GM21717 (cell line): ENCODE results near the gene POU2AF1.
"Not testable (repeated sequence)": the region's sequence is repeated elsewhere in the genome, so short reads cannot be mapped to it uniquely, and the experiment has no call there.

ENCODE experiments used
- ATAC-seq: cut with Tn5 transposase; IDR thresholded peaks from one replicate; pipeline ENCODE4 v1.9.1; 2021; ENCODE audit warnings: mild to moderate bottlenecking, moderate library complexity; ENCODE audit not compliant: unreplicated experiment

Gene POU2AF1

GRCh38 chr11:111322534-111322933, 56.5 kb downstream of the POU2AF1 start:
- no peak for ATAC-seq

DNA sequence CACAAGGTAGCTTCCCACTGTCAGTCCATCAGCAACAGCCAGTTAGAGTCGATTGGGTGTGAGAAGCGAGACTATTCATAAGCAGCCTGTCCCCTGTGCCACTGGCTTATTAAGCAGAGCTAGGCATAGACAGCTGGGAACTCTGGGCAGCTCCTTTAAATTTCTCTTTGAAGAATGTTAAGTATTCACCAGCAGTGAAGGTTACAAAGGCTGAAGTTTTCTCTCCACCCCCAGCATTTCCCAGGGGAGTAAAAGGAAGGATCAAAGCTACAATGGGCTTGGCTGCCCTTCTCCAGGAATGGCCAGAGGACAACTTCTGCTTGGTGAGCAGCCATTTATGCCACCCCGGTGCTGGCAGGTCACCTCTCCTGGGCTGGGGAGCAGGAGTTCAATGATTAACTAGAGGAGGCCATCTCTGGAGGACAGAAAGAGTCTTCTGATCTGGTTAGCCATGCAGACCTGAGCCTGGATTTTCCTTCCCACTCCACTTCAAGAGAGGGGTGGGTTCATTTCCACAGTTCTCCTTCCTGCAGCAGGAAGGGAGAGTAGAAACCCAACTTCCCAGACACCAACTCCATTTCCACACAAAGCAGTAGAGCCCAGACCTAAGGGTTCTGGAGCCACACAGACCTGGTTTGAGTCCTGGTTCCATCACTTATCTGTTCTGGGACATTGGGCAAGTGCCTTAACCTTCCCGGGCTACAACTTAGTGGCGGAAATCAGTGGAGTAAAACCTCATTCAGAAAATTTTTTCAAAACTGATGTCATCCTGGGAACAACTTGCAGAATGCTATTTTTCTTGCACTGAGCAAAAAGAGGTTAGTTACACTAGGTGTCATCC, 58.1 kb downstream of the POU2AF1 start:
- ATAC-seq = no peak

DNA sequence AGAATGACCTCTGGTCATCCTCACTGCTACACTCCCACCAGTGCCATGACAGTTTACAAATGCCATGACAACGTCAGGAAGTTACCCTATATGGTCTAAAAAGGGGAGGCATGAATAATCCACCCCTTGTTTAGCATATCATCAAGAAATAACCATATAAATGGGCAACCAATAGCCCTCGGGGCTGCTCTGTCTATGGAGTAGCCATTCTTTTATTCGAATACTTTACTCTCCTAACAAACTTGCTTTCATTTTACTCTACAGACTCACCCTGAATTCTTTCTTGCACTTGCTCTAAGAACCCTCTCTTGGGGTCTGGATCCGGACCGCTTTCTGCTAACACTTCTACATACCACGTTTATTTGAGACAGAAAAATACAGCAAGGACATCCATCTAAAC, 58.9 kb downstream of the POU2AF1 start:
- not testable (repeated sequence) for ATAC-seq

DNA sequence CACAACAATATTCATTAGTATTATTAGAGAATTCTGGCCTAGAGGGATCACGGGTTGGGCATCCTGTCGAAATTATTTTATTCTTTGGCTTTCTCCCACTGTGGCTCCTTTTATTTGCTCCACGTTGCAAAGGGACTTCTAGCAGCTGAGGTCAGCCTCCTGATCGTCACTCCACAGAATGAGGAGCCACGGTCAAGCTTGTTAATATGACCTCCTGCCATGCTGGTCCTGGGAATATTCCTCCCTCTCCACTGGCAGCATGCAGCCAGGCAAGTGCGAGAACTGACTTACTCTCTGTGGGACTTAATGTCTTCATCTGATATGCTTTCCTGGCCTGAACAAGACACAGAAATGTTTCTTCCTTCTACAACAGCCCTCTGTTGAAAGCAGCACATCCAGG, 59.8 kb downstream of the POU2AF1 start:
- ATAC-seq = no peak

DNA sequence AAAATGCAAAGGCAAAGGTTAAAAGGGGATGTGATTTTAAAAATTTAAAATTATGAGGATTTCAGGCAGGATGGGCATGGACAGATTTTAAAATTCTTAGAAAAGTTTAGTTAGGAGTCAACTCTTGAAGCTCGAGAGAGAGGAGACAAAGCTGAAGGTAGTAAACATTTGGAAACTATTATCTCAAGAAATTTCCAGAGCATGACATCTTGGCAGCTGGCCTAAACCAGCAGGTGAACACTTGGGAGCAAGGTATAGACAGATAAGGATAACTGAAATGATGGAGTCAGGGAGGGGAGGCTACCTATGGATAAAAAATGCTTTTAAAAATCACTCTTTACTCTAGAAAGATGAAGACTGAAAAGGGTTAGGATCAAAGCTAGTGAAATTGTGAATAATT, 67.0 kb downstream of the POU2AF1 start:
- ATAC-seq = no peak

GRCh38 chr11:111310723-111311122, 68.4 kb downstream of the POU2AF1 start:
- no peak for ATAC-seq

DNA sequence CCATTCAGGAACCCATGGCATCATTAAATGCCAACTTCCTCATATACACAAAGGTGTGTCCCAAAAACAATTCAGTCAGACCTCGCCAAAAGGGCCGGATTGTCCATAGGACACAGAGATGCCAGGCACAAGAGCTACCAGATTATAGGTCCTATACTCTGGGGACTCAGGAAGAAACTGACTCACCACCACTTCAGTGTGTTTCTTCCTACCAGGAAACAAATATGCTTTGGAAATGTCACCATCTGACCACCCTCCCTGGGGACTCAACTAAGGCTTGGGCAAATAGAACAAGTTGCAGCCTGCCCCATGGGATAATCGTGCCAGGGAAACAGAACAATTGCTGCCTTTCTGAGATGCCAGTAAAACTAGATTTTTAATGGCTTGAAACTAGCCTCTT, 69.0 kb downstream of the POU2AF1 start:
- no peak for ATAC-seq

GRCh38 chr11:111309215-111309915, 69.7 kb downstream of the POU2AF1 start:
- ATAC-seq = no peak

- ATAC-seq = no peak
Measured at GRCh38 chr11:111308140-111308539, 70.9 kb downstream of the POU2AF1 start.

DNA sequence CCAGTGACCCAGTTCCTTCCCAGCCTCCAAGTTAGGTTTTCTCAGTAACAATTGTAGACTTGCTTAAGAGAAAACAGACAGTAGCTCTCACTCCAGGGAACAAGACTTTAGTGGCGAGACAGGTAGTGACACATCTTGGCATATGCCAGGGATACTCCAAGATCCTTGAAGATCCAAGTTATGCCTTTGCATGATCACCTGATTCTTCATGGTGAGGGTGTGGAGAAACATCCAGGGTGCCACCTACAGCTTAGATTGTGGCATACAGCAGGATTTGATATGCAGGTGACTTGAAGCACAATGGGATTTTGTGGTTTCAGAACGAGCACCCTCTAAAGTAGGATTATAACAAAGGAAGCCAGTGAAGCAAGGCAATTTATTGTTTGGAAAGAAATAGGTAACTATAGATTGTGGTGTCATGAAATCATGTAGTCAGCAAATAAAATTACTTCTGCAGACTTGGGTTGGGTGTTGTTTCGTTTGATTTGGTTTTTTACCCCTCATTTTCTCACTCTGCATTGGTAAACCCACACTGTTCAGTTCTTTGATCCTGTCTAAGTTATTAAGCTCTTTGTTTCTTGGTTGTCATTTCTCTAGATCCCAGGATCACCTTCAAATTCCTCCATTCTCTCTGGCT, 71.5 kb downstream of the POU2AF1 start:
- ATAC-seq = no peak

GRCh38 chr11:111306321-111306720, 72.8 kb downstream of the POU2AF1 start:
- ATAC-seq = no peak

DNA sequence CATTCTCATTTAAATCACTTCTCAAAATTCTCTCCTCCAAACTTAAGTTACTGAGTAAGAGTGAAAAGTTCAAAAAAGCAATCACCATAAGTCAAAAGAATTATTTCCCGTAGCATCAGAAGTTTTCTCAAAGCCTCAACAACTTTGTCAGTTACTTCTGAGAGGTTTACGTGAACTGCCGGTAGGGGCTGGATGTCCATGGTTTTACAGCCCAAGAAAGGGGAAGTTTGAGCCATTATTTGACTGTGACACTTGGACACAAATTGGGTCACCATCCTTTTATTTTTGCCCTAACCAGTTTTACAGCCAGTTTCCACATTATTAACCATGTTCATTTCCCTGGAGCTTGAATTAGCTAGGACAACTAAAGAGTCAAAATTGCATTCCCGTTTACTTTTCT, 73.2 kb downstream of the POU2AF1 start:
- ATAC-seq = no peak

DNA sequence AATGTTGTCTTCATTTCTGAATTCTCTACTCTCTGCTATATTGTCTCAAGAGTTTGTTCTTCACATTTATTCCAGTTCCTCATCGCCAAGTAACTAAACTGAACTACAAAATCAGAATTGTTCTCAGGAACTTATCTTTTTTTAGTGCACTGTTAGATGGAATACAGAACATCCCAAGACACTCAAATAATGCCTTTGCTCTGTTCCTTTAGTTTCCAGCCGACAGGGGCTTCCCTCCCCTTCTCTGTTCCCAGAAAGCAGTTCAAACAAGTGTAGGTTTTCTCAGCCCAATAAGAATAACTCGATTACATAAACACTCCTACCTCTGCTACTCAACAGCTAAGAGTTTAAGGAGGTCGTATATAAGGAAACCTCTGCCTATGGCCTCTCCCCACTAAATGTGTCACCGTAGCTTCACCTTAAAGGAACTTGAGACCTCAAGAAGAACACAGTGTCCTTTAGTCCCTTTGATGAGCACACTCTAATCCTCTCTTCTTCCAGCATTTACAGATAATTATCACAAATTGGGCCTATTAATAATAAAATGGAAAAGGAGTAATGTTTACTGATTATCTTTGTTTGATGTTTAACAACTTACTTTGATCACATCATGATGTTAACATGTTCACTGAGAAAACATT, 73.8 kb downstream of the POU2AF1 start:
- ATAC-seq = no peak

GRCh38 chr11:111303461-111303860, 75.6 kb downstream of the POU2AF1 start:
- no peak for ATAC-seq

DNA sequence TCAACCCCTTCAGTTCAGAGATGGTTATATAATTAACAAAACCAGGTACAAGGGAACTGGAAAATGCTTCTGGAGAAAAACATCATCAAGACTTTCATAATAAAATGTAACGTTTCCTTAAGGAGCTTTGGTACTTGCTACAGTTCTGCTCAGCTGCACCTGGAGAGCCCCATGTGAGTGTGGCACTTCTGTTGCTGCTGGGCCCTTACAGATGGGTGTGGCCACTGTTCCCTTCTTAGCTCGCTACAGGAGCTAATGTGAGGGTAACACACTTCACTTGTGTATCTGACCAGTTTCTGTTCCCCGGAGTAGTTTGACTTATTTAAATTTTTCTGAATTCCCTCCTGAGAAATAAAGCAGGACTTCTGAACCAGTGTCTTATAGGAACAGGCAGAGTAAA, 76.8 kb downstream of the POU2AF1 start:
- no peak for ATAC-seq
